A549 (cell line): ENCODE measurements around the gene SMARCA4. TPM values are rescaled to one million over a fixed set of nuclear protein-coding genes. Genes with fewer than 3 reads are reported as not detected.

ENCODE experiments used
- ATAC-seq, 2 experiments: fragments of 200-7000 bp in 1 of 2; fragments of >200 bp in 1 of 2; cut with Nextera tagmentation in 1 of 2; cut with Tn5 transposase in 1 of 2; 3 replicates each; pipeline versions ENCODE4 v1.8.0 to v1.9.1; 2018 to 2020; ENCODE audit warnings: mild to moderate bottlenecking in 1 of 2, moderate library complexity in 1 of 2
- CTCF ChIA-PET: fragments of 300-600 bp; sonication (Branson Sonifier 250); formaldehyde crosslinking; extraction: SDS; loops from one replicate; lab custom pipeline; 2021; ENCODE audit warnings: antibody characterized with exemption, inconsistent platforms; lab: Yijun Ruan, JAX
- POLR2A ChIA-PET: fragments of 350-600 bp; formaldehyde crosslinking; extraction: SDS; loops from one replicate; lab custom pipeline; 2021; ENCODE audit warnings: antibody characterized with exemption, inconsistent platforms; lab: Yijun Ruan, JAX
- DNase-seq, 2 experiments: peaks; one replicate each; pipeline versions ENCODE4 v3.0.0 to v3.0.0-alpha.2; 2011 to 2016; ENCODE audit warnings: low read depth in 1 of 2, low spot score in 1 of 2
- FAIRE-seq: peaks from 2 replicates; lab custom pipeline; 2011; peaks lifted over from hg19 to GRCh38; lab: Jason Lieb, UNC
- H3K27ac ChIP-seq, 2 experiments: fragments of >200 bp; sonication (Bioruptor Twin); formaldehyde crosslinking; 3 replicates each; pipeline ENCODE4 v1.5.1; 2016 to 2017
- H3K4me1 ChIP-seq: fragments of >200 bp; sonication (Bioruptor Twin); formaldehyde crosslinking; 3 replicates; pipeline ENCODE4 v1.6.1; 2016
- H3K4me2 ChIP-seq: fragments of >200 bp; sonication (Bioruptor Twin); formaldehyde crosslinking; 3 replicates; pipeline ENCODE4 v1.6.1; 2016
- H3K4me3 ChIP-seq: fragments of >200 bp; sonication (Bioruptor Twin); formaldehyde crosslinking; 3 replicates; pipeline ENCODE4 v1.5.1; 2016
- H3K9me3 ChIP-seq: fragments of >200 bp; sonication (Bioruptor Twin); formaldehyde crosslinking; 3 replicates; pipeline ENCODE4 v1.6.1; 2016
- ELK1 ChIP-seq: fragments of 150-350 bp; IDR thresholded peaks from 2 replicates; pipeline ENCODE4 v1.6.1; 2014; ENCODE audit warnings: low read depth, mild to moderate bottlenecking, low read length
- FOSB ChIP-seq: fragments of 250-450 bp; sonication (Bioruptor Pico); IDR thresholded peaks from 2 replicates; pipeline ENCODE4 v1.5.0; 2020; ENCODE audit warnings: mild to moderate bottlenecking, moderate library complexity
- FOSL2 ChIP-seq, 2 experiments: fragments of 450-650 bp in 1 of 2; fragments of >200 bp in 1 of 2; sonication (Bioruptor Twin) in 1 of 2; formaldehyde crosslinking; IDR thresholded peaks; 2 replicates each; pipeline versions ENCODE4 v1.5.0 to v1.6.1; 2016 to 2020; ENCODE audit warnings: mild to moderate bottlenecking in 1 of 2, moderate library complexity in 1 of 2
- FOXS1 ChIP-seq: fragments of 250-450 bp; sonication (Bioruptor Pico); IDR thresholded peaks from 2 replicates; pipeline ENCODE4 v1.5.0; 2020; ENCODE audit warnings: mild to moderate bottlenecking, moderate library complexity
- HDAC2 ChIP-seq: fragments of 200-600 bp; sonication (generic); IDR thresholded peaks from 2 replicates; pipeline ENCODE4 v1.6.1; 2016
- HEYL ChIP-seq: fragments of 250-450 bp; sonication (Bioruptor Pico); IDR thresholded peaks from 2 replicates; pipeline ENCODE4 v1.8.0; 2021; ENCODE audit warnings: mild to moderate bottlenecking, moderate library complexity
- JUNB ChIP-seq: fragments of >200 bp; sonication (Bioruptor Twin); formaldehyde crosslinking; IDR thresholded peaks from 2 replicates; pipeline ENCODE4 v1.6.1; 2016
- KDM1A ChIP-seq: fragments of 200-600 bp; sonication (generic); IDR thresholded peaks from 2 replicates; pipeline ENCODE4 v1.6.1; 2016; ENCODE audit warnings: low read depth, mild to moderate bottlenecking
- KDM5A ChIP-seq: fragments of 200-600 bp; sonication (generic); IDR thresholded peaks from 2 replicates; pipeline ENCODE4 v1.6.1; 2016; ENCODE audit warnings: antibody characterized with exemption, mild to moderate bottlenecking
- PBX3 ChIP-seq: IDR thresholded peaks from 2 replicates; pipeline ENCODE4 v1.6.1; 2012
- RCOR1 ChIP-seq: fragments of 150-350 bp; IDR thresholded peaks from 2 replicates; pipeline ENCODE4 v1.6.1; 2014; ENCODE audit warnings: antibody characterized with exemption, low read length, low read depth
- RNF2 ChIP-seq: fragments of 200-600 bp; sonication (generic); IDR thresholded peaks from 2 replicates; pipeline ENCODE4 v1.6.1; 2016; ENCODE audit warnings: low read depth, mild to moderate bottlenecking, antibody characterized with exemption, moderate library complexity, borderline replicate concordance
- TP53 ChIP-seq: fragments of 250-450 bp; sonication (Bioruptor Pico); IDR thresholded peaks from 2 replicates; pipeline ENCODE4 v1.5.0; 2021; ENCODE audit warnings: mild to moderate bottlenecking, moderate library complexity
- ZC3H11A ChIP-seq: fragments of 450-650 bp; IDR thresholded peaks from 2 replicates; pipeline ENCODE4 v1.6.1; 2014; ENCODE audit warnings: antibody characterized with exemption, mild to moderate bottlenecking
- ZFP36 ChIP-seq: fragments of 450-650 bp; IDR thresholded peaks from 2 replicates; pipeline ENCODE4 v1.6.1; 2014; ENCODE audit warnings: borderline replicate concordance; ENCODE audit not compliant: partially characterized antibody
- WGBS: methylation state at CpG from one replicate; pipeline ENCODE4 v1.1.6; 2017; ENCODE audit errors: missing lambda C conversion rate; 5-methylcytosine and 5-hydroxymethylcytosine counted together
- polyA plus RNA-seq, 4 experiments: library from polyadenylated mRNA; depleted of rRNA in 3 of 4; stranded (reverse); fragments of >200 nt; fragmentation: RNase III in 1 of 4; extraction: RNeasy Plus Mini Kit Qiagen cat#74134 plus additional on column Dnase treatment in 1 of 4; gene quantifications; 2 replicates in 3 of 4; 3 replicates in 1 of 4; pipeline ENCODE4 v1.2.3, GENCODE V29; 2011 to 2017
- TF ChIP-seq, protein P1 (sequence below): fragments of 200-600 bp; sonication (generic); IDR thresholded peaks from 2 replicates; pipeline ENCODE4 v1.6.1; 2016; ENCODE audit warnings: antibody characterized with exemption, mild to moderate bottlenecking, moderate library complexity
- TF ChIP-seq, protein P2 (sequence below): fragments of >200 bp; sonication (Bioruptor Twin); formaldehyde crosslinking; IDR thresholded peaks from 2 replicates; pipeline ENCODE4 v1.6.1; 2016

SMARCA4 gene
- polyA plus RNA-seq, 2 of the 4 experiments (the other 2 are of a cell fraction): 8.1 to 11.9 TPM

DNA sequence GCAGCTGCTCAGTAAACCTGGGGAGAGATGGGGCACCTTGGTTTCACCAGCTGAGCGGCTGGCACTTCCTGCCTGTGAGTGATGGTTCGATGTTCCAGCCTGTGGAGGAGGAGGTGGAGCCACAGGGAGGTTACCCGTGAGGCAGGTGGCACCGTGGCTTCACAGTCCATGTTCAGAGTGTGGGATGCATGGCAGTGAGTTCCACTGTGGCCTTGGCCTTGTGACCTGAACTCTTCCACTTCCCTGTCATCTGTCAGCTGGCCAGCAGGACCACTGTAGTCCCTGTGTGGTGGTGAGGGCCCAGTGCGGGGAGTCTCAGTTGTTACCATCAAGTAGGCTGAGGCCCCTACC is 16.9 kb downstream of the SMARCA4 start:
- CTCF ChIA-PET: interaction anchor here (0.7 to 2.0 kb wide), 3 partner anchors 14 to 36 kb away, joined by 3 to 8 read pairs (median 3); no protein-coding TSS in a partner anchor

GRCh38 chr19:10979951-10980381 is 19.1 kb downstream of the SMARCA4 start:
- POLR2A ChIA-PET: no interaction called here
- TF ChIP-seq FOSB (CRISPR knock-in tag) (no peak), RCOR1 (no peak), JUNB (no peak)
- Histone ChIP-seq H3K4me2 (no peak overlapping the region), H3K4me1 (peaks cover 14% of the 10 kb centered on the region; the same call in 2 of the 3 replicates), H3K4me3 (no peak overlapping the region), H3K27ac (no peak overlapping the region), H3K9me3 (no peaks in the 10 kb centered on the region)
- WGBS: 93% methylated on average over 13 of the region's 15 CpGs
- no peak for ATAC-seq
- no peak for DNase-seq
- no peak for FAIRE-seq
- CTCF ChIA-PET: interaction anchor here (1.1 to 1.8 kb wide), 2 partner anchors 43 to 44 kb away, joined by 3 to 7 read pairs; no protein-coding TSS in a partner anchor

More for the DNA sequence above, 16.9 kb downstream of the SMARCA4 start:
- Histone ChIP-seq H3K27ac (no peak overlapping the region), H3K4me2 (no peak overlapping the region), H3K4me1 (peaks cover 14% of the 10 kb centered on the region; the same call in 2 of the 3 replicates), H3K4me3 (no peak overlapping the region), H3K9me3 (no peaks in the 10 kb centered on the region)
- FAIRE-seq (no peak), DNase-seq (no peak), ATAC-seq (no peak)
- TF ChIP-seq RNF2: no peak
- no peak for TF ChIP-seq ZFP36
- TF ChIP-seq KDM5A: no peak
- TF ChIP-seq TP53 (CRISPR knock-in tag): no peak
- TF ChIP-seq, protein P1, sequence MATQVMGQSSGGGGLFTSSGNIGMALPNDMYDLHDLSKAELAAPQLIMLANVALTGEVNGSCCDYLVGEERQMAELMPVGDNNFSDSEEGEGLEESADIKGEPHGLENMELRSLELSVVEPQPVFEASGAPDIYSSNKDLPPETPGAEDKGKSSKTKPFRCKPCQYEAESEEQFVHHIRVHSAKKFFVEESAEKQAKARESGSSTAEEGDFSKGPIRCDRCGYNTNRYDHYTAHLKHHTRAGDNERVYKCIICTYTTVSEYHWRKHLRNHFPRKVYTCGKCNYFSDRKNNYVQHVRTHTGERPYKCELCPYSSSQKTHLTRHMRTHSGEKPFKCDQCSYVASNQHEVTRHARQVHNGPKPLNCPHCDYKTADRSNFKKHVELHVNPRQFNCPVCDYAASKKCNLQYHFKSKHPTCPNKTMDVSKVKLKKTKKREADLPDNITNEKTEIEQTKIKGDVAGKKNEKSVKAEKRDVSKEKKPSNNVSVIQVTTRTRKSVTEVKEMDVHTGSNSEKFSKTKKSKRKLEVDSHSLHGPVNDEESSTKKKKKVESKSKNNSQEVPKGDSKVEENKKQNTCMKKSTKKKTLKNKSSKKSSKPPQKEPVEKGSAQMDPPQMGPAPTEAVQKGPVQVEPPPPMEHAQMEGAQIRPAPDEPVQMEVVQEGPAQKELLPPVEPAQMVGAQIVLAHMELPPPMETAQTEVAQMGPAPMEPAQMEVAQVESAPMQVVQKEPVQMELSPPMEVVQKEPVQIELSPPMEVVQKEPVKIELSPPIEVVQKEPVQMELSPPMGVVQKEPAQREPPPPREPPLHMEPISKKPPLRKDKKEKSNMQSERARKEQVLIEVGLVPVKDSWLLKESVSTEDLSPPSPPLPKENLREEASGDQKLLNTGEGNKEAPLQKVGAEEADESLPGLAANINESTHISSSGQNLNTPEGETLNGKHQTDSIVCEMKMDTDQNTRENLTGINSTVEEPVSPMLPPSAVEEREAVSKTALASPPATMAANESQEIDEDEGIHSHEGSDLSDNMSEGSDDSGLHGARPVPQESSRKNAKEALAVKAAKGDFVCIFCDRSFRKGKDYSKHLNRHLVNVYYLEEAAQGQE: no peak
- TF ChIP-seq HDAC2: no peak
- TF ChIP-seq ELK1: no peak
- no peak for TF ChIP-seq FOSB (CRISPR knock-in tag)
- TF ChIP-seq RCOR1: no peak
- no peak for TF ChIP-seq ZC3H11A
- no peak for TF ChIP-seq FOXS1 (CRISPR knock-in tag)
- TF ChIP-seq KDM1A: no peak
- no peak for TF ChIP-seq HEYL
- TF ChIP-seq PBX3: no peak
- no peak for TF ChIP-seq FOSL2 (IDR thresholded peaks at IDR 0.05)
- TF ChIP-seq FOSL2 (CRISPR knock-in tag; IDR thresholded peaks at IDR 0.05): no peak
- TF ChIP-seq, protein P2, sequence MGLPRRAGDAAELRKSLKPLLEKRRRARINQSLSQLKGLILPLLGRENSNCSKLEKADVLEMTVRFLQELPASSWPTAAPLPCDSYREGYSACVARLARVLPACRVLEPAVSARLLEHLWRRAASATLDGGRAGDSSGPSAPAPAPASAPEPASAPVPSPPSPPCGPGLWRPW: no peak
- 85% methylated on average over 4 of the region's 5 CpGs for WGBS
- POLR2A ChIA-PET: no interaction called here
